Osteoblast (primary cell): ENCODE measurements around the gene ANGEL1. TPM values are rescaled to one million over a fixed set of nuclear protein-coding genes. Genes with fewer than 3 reads are reported as not detected.
A peak's percentile ranks its signal among the peaks of the same experiment; 100 is the strongest.

Experiments used
- DNase-seq: peaks from one replicate; pipeline ENCODE4 v3.0.0; 2011; ENCODE audit warnings: low spot score, mixed read lengths; ENCODE audit not compliant: insufficient read length; ENCODE audit errors: missing footprints
- H2AFZ ChIP-seq: 2 replicates; pipeline ENCODE4 v1.6.0; 2011; ENCODE audit warnings: mild to moderate bottlenecking, low read length
- H3K27ac ChIP-seq: 2 replicates; pipeline ENCODE4 v1.5.1; 2011; ENCODE audit warnings: mild to moderate bottlenecking, low read depth, low read length, moderate library complexity
- H3K27me3 ChIP-seq: 2 replicates; pipeline ENCODE4 v1.6.0; 2012; ENCODE audit warnings: mild to moderate bottlenecking, control low read depth, inconsistent platforms, low read length, moderate library complexity; ENCODE audit not compliant: insufficient read depth
- H3K36me3 ChIP-seq: 2 replicates; pipeline ENCODE4 v1.5.1; 2011; ENCODE audit warnings: mild to moderate bottlenecking, low read length, control low read depth, moderate library complexity; ENCODE audit not compliant: insufficient read depth
- H3K4me1 ChIP-seq: 2 replicates; pipeline ENCODE4 v1.5.1; 2011; ENCODE audit warnings: mild to moderate bottlenecking, low read length, control low read depth, moderate library complexity; ENCODE audit not compliant: insufficient read depth
- H3K4me2 ChIP-seq: 2 replicates; pipeline ENCODE4 v1.6.0; 2011; ENCODE audit warnings: mild to moderate bottlenecking, low read length; ENCODE audit not compliant: insufficient read depth
- H3K4me3 ChIP-seq: fragments of 200-600 bp; sonication (generic); 3 replicates; pipeline ENCODE4 v1.5.1; 2012; ENCODE audit warnings: mild to moderate bottlenecking, low read length, inconsistent platforms; ENCODE audit not compliant: insufficient read depth
- H3K79me2 ChIP-seq: 2 replicates; pipeline ENCODE4 v1.6.0; 2012; ENCODE audit warnings: mild to moderate bottlenecking, low read length, control low read depth, inconsistent platforms; ENCODE audit not compliant: insufficient read depth
- H3K9me3 ChIP-seq: 2 replicates; pipeline ENCODE4 v1.5.1; 2011; ENCODE audit warnings: low read depth, low read length, control low read depth
- H4K20me1 ChIP-seq: 2 replicates; pipeline ENCODE4 v1.6.0; 2012; ENCODE audit warnings: mild to moderate bottlenecking, low read length, control low read depth; ENCODE audit not compliant: insufficient read depth
- CTCF ChIP-seq: IDR thresholded peaks from 2 replicates; pipeline ENCODE4 v1.5.1; 2011; ENCODE audit warnings: mild to moderate bottlenecking, low read depth, low read length, moderate library complexity; ENCODE audit errors: extremely low read depth
- total RNA-seq: library from RNA; depleted of rRNA; stranded (reverse); fragments of >200 nt; gene quantifications from 2 replicates; pipeline ENCODE4 v1.2.3, GENCODE V29; 2012

The ANGEL1 gene
- total RNA-seq, 1 donor = 8.3 TPM

GRCh38 chr14:76784881-76785280 is 27.8 kb downstream of the ANGEL1 start:
- Histone ChIP-seq H3K4me2 (no peak overlapping the region), H3K27me3 (no peaks in the 10 kb centered on the region), H4K20me1 (no peaks in the 10 kb centered on the region), H3K9me3 (no peaks in the 10 kb centered on the region), H3K36me3 (peaks cover 18% of the 10 kb centered on the region), H3K27ac (no peak overlapping the region), H3K79me2 (no peaks in the 10 kb centered on the region), H3K4me3 (no peak overlapping the region), H2AFZ (no peak overlapping the region), H3K4me1 (peaks cover 16% of the 10 kb centered on the region)
- peak; percentile 98 for TF ChIP-seq CTCF
- DNase-seq = peak; percentile 99

- Histone ChIP-seq H3K36me3 (peaks cover 18% of the 10 kb centered on the region), H4K20me1 (no peaks in the 10 kb centered on the region), H3K27ac (no peak overlapping the region), H3K79me2 (no peaks in the 10 kb centered on the region), H3K4me3 (no peak overlapping the region), H3K27me3 (no peaks in the 10 kb centered on the region), H2AFZ (no peak overlapping the region), H3K4me1 (peaks cover 16% of the 10 kb centered on the region), H3K4me2 (no peak overlapping the region), H3K9me3 (no peaks in the 10 kb centered on the region)
- DNase-seq = no peak
- TF ChIP-seq CTCF = no peak
Observed at GRCh38 chr14:76784266-76784874, 28.3 kb downstream of the ANGEL1 start.

GRCh38 chr14:76782885-76783566 is 29.7 kb downstream of the ANGEL1 start:
- Histone ChIP-seq H2AFZ (no peak overlapping the region), H3K4me1 (peaks cover 16% of the 10 kb centered on the region), H3K27ac (no peak overlapping the region), H3K79me2 (no peaks in the 10 kb centered on the region), H3K27me3 (no peaks in the 10 kb centered on the region), H4K20me1 (no peaks in the 10 kb centered on the region), H3K36me3 (peaks cover 10% of the 10 kb centered on the region), H3K4me3 (no peak overlapping the region), H3K4me2 (no peak overlapping the region), H3K9me3 (no peaks in the 10 kb centered on the region)
- TF ChIP-seq CTCF = no peak
- no peak for DNase-seq

- H4K20me1 ChIP-seq = no peaks in the 10 kb centered on the region
- TF ChIP-seq CTCF = no peak
- H3K27ac ChIP-seq = no peak overlapping the region
- H3K9me3 ChIP-seq = no peaks in the 10 kb centered on the region
- peaks cover 6% of the 10 kb centered on the region for H3K36me3 ChIP-seq
- H2AFZ ChIP-seq = no peak overlapping the region
- DNase-seq = peak; percentile 62
- H3K4me2 ChIP-seq = no peak overlapping the region
- no peak overlapping the region for H3K4me3 ChIP-seq
- H3K4me1 ChIP-seq = peaks cover 16% of the 10 kb centered on the region
- H3K79me2 ChIP-seq = no peaks in the 10 kb centered on the region
- H3K27me3 ChIP-seq = no peaks in the 10 kb centered on the region
Observed at GRCh38 chr14:76782115-76782884, 30.4 kb downstream of the ANGEL1 start.
